HG02973 (cell line): ENCODE measurements around the gene PIP5K1C.
"Not testable (repeated sequence)": the region's sequence is repeated elsewhere in the genome, so short reads cannot be mapped to it uniquely, and the experiment has no call there.

Experiments used
- ATAC-seq: cut with Tn5 transposase; IDR thresholded peaks from one replicate; pipeline ENCODE4 v1.9.1; 2021; ENCODE audit warnings: moderate library complexity; ENCODE audit not compliant: unreplicated experiment

PIP5K1C gene

DNA sequence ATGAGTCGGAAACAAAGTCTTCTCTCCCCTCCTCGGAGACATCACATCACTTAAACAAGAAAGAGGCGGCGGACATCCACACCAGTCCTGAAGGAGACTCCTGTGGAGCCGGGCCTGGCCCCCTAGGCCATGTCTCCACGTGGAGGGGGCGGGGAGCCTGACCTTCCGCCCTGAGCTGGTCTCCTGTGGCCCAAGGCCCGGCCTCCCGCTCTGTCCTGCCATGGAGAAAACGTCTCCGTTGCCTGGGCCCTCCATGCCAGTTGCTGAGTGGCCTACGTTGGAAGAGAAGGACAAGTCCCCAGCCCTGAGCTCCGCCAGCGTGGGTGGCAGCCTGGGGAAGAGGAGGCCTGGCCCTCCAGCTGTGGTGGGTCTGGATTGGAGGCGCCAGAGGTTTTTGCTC is 68.2 kb downstream of the PIP5K1C start:
- no peak for ATAC-seq

DNA sequence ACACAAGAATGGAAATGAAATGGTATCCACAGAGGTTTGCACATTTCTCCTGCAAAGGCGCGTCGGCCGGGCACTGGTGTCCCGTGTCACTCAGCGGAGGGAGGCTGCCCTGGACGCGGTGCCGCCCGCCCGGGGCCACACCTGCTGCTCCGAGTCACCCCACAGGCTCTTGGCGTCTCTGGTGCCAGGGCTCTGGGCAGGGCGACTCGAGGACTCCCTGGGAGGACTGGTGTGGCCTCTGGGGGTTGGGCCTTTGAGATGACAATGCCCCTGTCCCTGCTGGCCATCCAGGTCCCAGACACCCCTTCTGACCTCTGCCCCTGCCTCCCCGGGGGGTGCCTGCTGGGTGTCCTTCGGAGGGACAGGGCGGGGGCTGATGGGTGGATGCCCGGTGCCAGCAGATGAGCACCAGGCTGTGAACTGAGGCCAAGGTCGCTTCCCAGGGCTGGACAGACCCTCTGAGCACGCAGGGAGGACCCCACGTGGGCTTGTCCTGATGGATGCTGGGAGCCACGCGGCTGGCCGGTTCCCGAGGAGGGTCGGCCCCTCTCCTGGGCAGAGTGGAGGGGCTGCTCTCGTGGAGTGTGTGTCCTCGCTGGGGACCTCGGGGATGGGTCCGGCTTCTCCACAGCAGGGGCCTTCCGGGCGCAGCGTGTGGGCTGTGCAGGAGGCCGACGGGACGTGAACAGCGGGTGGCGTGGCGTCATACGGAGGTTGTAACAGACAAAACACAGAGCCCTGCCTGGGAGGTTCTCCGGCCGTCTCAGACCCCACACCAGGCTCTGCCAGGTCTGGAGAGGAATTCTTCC is 69.0 kb downstream of the PIP5K1C start:
- no peak for ATAC-seq

DNA sequence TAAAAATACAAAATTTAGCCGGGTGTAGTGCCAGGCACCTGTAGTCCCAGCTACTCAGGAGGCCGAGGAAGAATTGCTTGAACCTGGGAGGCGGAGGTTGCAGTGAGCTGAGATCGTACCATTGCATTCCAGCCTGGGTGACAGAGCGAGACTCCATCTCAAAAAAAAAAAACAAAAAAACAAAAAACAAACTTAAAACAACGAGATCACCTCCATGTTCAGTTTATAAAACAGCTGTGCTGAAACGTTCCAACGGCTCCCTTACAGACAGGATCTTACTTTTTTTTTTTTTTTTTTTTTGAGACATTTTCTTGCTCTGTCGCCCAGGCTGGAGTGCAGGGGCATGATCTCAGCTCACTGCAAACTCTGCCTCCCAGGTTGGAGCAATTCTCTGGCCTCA is 71.5 kb downstream of the PIP5K1C start:
- not testable (repeated sequence) for ATAC-seq

DNA sequence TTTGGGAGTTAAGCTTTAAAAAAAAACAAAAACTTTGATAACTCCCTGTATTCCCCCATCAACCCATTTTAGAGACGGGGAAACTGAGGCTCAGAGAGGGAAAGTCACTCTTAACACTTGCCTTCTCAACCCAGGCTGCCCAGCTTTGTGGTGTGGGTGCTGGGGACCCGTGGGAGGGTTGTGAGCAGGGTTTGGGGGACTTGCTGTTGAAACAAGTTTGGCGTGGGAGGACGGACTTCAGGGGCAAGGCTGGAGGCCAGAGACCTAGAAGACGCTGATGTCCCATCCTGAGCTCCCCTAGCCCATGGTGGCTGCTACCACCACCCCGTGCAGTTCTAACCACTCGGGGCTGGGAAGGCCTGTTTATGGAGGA is 72.9 kb downstream of the PIP5K1C start:
- ATAC-seq: no peak

DNA sequence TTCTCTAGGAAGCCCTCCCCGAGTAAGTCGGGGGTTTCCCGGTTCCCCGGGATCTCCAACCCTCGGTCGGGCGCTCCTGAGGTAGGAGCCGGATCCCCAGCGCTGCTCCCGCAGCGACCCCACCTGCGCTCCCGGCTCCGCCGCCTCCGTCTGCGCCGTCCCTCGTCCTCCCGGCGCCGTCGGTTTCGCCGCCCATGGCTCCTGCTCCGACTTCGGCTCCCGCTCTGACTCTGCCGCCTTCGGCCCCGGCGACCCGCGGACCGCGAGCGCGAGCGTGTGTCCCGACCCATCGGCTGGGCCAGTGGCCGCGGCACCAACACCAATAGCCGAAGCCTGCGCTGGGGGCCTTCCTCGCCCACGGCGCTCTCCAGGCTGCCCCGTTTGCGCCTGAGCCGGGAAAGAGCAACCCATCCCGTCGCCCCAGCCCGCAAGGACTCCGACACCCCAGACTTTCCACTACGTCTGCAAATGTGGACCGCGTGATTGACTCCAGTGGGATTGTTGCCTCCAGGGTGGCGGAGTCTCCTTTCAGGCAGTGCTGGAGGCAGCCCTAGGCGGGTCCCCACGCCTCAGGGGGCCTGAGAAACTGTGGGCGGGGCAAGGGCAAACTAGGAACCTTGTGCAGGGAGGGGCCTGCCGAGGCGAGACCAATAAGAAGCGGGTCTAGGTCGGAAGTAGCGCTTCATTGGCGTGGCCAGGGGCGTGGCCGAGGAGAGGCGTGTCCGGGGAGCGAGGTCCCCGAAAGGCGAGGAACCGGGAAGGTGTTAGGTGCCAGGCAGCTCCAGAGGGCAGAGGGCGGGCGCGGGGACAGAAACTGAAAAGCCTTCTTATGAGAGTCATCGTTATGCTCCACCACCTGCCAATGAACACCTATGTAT is 73.6 kb downstream of the PIP5K1C start, which contains the start of gene CACTIN:
Gene CACTIN, minus strand, starts transcription at position 318 of the 878 bp plus-strand sequence. Its CDS starts 28 bp downstream, at position 290.
- ATAC-seq: peak; percentile 73

DNA sequence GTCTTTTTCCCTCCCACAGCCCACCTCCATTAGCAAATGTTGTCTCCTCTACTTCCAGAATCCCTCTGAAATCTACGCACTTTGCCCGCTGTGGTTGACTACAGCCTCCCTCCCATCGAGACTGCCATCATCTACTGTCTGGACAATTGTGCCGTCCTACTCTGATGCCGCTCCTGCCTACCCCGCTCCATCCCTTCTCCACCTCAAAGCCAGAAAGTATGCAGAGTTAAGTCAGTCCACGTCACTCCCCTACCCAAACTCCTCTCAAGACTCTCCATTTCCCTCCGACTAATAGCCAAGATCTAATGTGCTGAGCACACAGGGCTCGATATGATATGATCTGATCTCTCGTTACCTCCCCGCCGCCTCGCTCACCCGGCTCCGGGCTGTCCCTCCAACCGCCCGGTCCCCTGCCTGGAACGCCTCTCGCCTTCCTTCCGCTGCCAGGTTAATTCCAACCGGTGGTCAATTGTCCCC is 74.2 kb downstream of the PIP5K1C start:
- no peak for ATAC-seq

DNA sequence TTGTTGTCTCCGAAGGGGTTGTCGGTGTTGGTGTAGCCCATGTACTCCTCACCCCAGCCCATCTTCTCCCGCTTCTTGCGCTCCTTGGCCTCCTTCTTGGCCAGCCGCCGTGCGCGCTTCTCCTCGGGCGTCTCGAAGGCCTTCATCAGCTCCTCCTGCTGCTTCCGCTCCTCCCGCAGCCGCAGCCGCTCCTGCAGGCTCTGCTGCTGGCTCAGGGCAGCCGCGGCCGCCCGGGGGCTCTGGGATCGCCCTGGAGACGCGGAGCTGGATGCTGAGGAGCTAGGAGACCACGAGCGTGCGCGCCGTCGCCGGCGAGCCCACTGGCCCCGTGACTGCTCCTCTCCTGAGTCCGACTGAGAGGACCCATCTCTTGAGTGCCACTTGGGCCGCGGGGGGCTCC is 76.6 kb downstream of the PIP5K1C start:
- ATAC-seq: no peak

DNA sequence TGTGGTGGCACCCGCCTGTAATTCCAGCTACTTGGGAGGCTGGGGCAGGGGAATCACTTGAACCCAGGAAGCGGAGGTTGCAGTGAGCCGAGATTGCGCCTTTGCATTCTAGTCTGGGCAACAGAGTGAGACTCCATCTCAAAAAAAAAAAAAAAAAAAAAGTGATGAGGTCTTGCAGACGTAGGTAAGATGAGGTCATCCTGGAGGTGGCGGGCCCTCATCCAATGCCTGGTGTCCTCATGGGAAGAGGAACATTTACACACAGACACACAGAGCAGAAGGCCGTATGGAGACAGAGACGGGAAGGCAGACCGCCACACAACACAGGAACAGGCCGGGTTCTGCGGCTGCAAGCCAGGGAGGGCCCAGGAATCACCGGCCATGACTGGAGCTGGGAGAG is 78.0 kb downstream of the PIP5K1C start:
- no peak for ATAC-seq

DNA sequence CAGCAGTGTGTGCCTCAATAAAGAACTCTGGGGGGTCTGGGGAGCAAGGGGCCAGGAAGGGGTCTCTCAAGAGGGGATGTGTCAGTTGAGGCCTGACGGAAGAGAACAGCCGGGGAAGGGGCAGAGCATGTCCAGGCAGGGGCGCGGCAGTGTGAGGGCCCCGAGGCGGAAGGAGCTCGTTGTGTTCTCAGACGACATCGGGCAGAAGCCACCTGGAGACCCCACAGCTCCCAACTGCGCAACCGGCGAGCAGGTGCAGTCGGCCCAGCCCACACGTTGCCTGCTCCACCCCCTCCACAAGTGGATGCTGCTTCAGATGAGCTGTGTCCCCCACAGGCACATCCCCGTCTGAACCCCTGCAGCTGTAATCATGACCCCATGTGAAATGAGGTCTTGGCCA is 78.6 kb downstream of the PIP5K1C start:
- ATAC-seq: no peak

DNA sequence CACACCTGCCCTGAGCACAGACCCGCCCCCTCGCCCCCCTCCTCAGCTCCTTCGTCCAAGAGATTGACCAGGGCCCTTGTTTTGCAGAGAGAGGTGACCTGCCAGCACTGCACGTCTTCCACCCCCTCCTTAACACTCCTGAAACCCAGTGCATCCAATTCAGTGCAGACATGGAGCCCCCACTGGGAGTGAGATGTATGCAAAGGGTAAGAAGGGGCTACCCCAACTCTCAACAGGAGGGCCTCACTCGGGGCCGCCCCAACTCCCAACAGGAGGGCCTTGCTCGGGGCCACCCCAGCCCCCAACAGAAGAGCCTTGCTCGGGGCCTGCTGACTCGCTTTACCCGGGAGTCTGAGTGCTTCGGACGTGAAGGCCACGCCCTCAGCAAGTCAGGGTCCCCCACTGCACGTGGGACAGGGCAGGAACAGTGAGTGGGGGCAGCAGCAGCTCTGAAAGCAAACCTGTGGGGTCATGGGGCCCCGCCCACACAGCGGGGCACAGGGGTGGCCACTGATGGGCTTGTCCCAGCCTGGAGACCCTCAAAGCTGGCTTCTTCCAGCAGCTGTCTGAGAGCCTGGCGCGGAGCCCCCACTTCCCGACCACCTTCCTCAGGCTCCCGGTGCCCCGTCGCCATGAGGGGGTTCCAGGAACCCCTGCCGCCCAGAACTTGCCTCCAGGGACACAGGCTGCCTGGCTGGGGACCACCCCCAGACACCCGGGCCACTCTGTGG is 79.3 kb downstream of the PIP5K1C start:
- ATAC-seq: no peak

DNA sequence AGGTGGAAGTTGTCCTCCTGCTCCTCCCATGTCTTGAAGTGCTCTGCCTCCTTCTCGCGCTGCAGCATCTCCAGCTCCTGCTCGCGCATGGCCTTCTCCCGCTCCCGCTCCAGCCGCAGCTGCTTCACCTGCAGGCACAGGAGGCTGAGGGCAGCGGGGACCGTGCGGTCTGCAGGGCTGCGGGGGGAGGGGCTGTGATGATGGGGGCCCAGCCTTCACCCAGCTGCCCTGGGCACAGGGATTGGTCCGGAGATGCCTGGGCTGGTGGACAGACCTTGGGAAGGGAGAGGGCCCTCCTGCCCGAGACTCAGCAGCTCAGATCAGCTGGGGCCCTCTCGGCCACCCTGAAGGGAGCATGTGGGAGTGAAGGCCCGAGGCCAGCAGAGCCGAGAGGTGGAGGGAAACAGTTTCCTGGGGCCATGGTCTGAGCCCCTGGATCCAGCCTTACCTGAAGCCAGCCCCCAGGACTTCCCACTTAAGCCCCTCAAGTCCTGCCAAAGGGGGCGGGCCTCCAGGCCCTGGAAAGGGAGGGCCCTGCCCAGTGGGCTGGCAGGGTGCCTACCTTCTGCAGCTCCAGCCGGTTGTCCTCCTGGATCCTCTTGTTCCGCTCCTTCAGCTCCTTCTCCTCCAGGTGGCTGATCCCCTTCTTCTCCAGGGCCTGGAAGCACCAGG is 80.0 kb downstream of the PIP5K1C start:
- no peak for ATAC-seq

DNA sequence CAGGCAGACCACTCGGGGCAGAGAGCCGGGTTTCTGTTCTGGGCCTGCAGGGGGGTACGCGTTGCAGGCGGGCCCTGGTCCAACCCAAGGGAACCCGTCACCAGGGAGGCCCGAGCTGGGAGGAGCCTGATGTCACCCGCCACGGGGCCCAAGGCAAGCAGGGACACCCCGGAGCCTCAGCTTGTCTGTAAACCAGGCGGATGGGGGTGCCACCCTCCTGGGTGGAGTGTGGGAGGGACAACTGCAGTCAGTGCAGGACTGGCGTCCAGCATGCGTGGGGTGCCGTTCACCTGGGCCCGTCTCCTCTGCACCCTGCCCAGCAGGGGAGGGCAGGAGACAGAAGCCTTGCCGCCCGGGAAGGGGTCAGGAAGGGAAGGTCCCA is 80.6 kb downstream of the PIP5K1C start:
- no peak for ATAC-seq

DNA sequence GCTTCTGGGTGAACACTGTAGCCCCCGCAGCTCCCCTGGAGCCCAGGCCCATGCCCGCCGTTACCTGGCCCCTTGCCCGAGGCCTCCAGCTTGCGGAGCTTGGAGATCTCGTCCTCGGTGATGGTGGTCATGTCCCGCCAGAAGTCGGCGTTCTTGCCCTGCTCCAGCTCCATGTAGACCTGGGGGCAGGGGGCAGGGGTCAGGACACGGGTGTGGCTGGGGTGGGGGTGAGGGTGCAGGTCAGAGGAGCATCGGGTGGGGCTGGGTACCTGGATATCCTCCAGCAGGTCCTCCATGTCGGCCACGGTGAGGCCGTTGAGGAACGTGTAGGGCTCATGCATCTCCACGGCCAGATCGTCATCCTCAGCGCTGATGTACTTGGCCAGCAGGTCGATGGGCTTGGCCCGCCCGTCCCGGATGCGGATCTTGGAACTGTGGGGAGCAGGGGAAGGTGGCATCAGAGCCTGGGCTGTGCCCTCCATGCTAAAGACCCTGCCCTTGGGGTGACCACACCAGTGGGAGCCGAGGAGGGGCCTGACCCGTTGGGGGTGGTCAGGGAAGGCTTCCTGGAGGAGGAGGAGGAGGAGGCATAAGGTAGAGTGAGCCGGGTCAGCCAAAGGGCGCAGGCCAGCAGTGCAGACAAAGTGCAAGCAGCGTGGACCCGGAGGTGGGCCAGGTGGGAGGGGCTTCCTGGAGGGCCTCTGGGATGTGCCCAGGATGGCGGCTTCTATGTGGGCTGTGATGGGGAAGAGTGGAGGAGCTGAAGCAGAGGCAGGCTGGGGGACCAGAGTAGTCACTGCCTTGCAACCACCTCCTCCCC is 81.2 kb downstream of the PIP5K1C start:
- no peak for ATAC-seq

DNA sequence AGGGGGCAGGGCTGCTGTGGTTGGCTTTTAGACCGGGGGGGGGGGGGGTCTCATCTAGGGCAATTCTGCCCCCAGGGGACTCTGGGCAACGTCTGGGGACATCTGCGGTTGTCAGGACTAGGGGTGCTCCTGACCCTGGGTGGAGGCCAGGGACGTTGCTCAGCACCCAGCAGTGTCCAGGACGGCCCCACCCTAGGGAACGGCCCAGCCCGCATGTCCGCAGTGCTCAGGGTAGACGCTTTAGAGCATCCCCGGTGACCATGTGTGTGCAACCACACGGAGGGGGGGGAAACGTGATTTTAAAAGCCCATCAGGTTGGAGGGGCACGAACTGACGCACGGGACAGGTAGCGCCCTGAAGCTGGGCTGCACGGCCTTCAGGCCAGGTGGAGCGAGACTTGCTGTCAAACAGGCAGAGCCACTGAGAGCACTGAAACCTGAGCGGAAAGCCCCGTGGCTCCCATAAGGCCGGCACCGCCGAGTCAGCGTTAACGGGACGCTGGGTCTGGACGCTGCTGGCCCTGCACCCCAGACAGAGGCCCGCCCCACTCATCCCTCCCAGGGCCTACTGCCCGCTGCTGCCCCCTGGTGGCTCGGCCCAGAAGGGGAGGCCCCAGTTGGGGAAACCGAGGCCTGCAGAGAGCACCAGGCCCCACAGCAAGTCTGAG is 82.0 kb downstream of the PIP5K1C start:
- ATAC-seq: no peak

DNA sequence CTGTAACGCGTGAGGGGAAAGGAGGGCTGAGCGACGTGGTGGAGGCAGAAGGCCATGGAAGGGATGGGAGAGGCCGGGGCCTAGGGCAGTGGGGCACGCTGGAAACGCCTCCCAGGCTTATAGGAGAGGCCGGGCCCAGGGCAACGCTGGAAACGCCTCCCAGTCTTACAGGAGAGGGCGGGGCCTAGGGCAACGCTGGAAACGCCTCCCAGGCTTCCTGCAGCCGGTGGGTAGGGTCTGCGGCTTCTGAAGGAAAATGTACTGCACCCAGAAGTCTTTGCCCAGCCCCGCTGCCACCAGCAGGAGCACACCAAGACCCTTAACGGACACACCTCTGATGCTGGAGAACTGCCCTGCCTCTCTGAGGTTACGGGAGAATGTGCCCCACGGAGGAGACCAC is 82.8 kb downstream of the PIP5K1C start:
- ATAC-seq: no peak

DNA sequence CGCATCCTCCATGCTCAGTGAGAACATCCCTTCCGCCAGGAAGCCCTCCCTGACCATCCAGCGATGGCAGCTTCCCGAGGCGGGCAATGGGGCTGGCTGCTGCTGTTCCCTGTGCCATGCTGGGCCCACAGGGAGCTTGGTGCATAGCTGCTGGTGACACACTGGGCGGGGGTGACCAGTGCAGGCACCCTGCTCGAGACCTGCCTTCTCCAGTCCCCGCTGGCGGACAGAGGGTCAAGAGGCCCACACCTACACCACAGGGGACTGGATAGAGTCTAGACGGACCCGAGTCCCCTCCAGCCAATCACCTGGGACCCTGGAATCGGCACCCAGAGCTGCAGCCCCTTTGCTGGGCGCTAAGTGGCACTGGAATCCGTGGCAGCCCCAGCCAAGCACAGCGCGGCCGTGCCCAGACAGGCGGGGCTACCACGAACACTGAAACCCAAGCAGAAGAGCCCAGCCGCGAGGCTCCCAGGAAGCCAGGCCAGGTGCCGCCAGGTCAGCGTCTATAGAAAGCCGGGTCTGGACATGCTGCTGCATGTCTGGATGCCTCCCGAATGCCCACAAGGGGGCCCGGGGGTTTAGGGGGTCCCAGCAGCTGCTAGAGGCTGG is 84.6 kb downstream of the PIP5K1C start:
- no peak for ATAC-seq

DNA sequence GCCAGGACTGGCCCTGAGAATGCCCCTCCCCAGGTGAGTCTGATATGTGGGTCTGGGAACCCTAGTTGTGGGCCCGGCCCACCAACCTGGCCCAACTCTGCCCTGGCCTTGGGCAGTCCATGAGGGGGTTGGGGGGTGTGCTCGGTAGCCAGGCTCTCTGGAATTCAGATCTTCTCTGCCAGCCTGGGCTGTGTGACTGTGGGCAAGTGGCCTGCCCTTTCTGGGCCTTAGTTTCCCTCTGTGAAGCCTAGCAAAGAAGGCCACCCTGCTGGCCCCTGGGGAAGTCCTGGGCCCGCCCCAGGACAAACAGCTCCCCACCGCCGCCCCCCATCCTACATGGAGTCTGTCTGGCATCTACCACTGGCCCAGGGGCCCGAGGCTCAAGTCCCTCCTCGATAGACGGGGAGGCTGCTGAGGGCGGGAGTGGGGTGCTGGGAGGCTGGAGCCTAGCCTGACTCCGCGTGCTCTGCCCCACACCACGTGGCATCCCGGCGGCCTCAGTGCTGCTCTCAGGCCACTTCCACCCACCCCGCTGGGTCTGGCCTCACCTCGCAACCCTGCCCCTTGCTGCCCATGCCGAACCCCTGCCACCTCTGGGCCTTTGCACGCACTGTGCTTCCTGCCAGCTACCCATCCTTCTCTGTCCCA is 85.3 kb downstream of the PIP5K1C start:
- no peak for ATAC-seq
